ENCODE results near the gene GRIK4.

Gene GRIK4

DNA sequence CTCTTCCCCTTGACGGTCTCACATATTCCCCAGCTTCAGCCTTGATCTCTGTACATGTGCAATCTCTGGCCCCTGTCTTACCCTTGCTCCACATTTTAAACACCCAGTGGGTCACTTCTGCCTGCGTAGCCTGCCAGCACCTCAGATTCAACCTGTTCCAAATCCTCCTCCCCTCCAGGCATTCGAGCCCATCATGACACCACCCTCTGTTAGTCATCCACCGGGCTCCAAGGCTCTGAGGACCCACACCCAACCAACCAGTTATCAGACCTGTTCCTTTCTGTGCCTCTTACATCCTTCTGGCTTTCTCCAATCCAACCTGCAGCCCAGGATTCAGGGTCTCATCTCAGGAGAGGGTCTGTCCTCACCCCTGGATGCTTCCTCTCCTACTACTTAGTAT lies 392.6 kb downstream of the GRIK4 start:
- DNase-seq (ENCODE audit: low read depth, low spot score) = no peak
- in situ Hi-C loops (cut with HindIII; ENCODE audit: low sequenced_read_pairs) = no loop called here
- TF ChIP-seq, protein P1, sequence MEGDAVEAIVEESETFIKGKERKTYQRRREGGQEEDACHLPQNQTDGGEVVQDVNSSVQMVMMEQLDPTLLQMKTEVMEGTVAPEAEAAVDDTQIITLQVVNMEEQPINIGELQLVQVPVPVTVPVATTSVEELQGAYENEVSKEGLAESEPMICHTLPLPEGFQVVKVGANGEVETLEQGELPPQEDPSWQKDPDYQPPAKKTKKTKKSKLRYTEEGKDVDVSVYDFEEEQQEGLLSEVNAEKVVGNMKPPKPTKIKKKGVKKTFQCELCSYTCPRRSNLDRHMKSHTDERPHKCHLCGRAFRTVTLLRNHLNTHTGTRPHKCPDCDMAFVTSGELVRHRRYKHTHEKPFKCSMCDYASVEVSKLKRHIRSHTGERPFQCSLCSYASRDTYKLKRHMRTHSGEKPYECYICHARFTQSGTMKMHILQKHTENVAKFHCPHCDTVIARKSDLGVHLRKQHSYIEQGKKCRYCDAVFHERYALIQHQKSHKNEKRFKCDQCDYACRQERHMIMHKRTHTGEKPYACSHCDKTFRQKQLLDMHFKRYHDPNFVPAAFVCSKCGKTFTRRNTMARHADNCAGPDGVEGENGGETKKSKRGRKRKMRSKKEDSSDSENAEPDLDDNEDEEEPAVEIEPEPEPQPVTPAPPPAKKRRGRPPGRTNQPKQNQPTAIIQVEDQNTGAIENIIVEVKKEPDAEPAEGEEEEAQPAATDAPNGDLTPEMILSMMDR (IDR thresholded peaks at IDR 0.05; ENCODE audit: low read depth, low read length) = no peak
- H3K4me3 ChIP-seq (ENCODE audit: low read depth, low read length) = no peak overlapping the region

DNA sequence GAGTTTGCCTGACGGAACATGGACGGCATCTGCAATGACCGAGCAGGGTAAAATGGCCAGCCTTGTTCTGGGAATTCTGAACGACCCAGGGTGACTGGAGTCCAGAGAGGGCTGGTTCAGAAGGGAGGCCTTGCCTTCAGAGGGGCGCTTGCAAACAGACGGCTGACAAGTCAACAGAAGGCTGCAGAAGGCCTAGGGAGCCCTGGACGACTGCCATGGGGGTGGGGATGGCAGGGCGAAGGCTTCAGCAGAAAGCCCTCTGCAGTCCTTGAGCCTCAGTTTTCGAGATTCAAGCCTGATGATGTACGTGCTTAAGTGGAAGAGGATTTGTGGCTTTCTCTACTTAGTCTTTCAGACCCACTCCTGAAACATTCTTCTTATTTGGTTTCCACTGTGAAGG lies 395.2 kb downstream of the GRIK4 start:
- DNase-seq (ENCODE audit: low read depth, low spot score) = no peak
- in situ Hi-C loops (cut with HindIII; ENCODE audit: low sequenced_read_pairs) = no loop called here
- H3K4me3 ChIP-seq (ENCODE audit: low read depth, low read length) = no peak overlapping the region

DNA sequence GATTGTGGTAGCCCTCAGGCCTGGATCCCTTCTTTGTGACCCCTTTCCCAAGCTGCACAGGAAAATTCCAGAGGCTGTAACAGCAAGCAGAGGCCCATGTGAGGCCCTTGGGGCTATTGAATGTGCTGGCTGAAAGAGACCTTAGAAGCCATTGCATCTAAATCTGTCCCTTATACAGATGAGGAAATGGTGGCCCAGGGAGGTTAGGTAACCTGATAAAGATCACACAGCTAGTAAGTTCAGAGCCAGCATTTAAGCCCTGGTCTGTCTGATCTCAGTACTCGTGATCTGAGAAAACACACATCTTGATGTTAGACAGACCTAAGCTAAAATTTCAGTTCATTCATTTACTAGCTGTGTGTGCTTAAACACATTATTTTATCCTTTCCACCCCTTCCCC lies 396.4 kb downstream of the GRIK4 start:
- no peak overlapping the region for H3K4me3 ChIP-seq (ENCODE audit: low read depth, low read length)
- no peak for DNase-seq (ENCODE audit: low read depth, low spot score)
- TF ChIP-seq, protein P1 (IDR thresholded peaks at IDR 0.05; ENCODE audit: low read depth, low read length) = no peak
- in situ Hi-C loops (cut with HindIII; ENCODE audit: low sequenced_read_pairs) = no loop called here

More for the DNA sequence above, 395.2 kb downstream of the GRIK4 start:
- TF ChIP-seq, protein P1 (IDR thresholded peaks at IDR 0.05; ENCODE audit: low read depth, low read length) = no peak

DNA sequence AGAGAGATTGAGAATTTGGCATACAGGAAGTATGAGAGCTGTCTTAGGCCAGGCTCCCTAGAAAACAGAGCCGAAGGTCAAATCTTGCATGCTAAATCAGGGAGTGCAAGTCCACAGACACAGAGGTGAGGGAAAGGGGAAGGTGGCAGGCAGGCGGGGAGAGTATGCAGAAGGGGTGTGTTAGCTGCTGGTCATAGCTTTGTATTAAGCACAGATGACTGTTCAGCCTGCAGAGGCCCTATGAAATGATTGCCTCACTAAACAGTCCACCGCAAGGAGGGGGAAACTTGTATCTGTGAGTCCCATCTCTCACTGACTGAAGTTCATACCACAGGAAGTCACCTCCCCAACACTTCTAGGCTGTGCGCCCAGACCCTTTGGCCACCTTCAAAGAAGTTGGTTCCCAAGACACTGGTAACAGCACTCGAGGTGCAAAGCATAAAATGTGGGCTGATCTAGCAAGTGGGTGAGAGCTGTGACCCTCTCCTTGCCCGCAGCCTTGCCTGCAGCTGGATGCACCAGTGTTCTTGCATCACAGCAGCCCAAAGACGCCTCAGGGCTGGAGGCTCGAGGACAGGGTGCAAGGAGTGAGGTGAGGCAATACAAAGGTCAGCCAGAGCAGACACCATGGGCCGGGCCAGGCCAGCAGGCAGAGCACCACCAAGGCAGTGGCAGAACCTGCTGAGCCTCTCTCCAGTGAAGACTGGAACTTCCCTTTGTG lies 397.1 kb downstream of the GRIK4 start:
- TF ChIP-seq, protein P1 (IDR thresholded peaks at IDR 0.05; ENCODE audit: low read depth, low read length) = no peak
- in situ Hi-C loops (cut with HindIII; ENCODE audit: low sequenced_read_pairs) = no loop called here
- H3K4me3 ChIP-seq (ENCODE audit: low read depth, low read length) = no peak overlapping the region
- no peak for DNase-seq (ENCODE audit: low read depth, low spot score)

DNA sequence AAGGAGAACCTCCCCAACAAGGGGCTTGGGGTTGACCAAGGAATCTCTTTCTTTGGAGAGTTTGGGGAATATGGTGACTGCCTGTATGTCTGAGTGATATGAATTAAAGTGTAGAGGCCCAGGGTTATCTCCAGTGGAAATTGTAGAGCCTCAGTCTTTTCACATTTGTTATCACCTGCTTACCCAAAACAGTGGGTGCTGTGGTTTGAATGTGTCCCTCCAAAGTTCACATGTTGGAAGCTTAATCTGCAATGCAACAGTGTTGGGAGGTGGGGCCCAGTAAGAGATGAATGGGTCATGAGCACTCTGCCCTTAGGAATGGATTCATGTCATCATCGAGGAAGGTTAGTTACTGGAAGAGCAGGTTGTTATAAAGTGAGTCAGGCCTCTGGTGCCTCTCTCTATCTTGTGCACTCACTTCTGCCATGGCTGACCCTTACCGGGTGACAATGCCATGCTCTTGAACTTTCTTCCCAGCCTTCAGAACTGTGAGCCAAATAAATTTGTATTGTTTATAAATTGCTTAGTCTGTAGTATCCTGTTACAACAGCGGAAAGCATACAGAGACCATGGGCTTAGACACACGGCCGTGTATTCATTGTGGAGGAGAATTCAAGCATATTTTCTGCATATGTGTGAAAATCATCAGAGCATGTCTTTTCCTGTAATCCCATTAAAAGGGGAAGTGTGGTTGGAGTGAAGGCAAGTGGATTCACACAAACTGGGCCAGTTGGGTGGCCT lies 398.3 kb downstream of the GRIK4 start:
- in situ Hi-C loops (cut with HindIII; ENCODE audit: low sequenced_read_pairs) = no loop called here
- no peak for DNase-seq (ENCODE audit: low read depth, low spot score)
- TF ChIP-seq, protein P1 (IDR thresholded peaks at IDR 0.05; ENCODE audit: low read depth, low read length) = no peak
- no peak overlapping the region for H3K4me3 ChIP-seq (ENCODE audit: low read depth, low read length)

DNA sequence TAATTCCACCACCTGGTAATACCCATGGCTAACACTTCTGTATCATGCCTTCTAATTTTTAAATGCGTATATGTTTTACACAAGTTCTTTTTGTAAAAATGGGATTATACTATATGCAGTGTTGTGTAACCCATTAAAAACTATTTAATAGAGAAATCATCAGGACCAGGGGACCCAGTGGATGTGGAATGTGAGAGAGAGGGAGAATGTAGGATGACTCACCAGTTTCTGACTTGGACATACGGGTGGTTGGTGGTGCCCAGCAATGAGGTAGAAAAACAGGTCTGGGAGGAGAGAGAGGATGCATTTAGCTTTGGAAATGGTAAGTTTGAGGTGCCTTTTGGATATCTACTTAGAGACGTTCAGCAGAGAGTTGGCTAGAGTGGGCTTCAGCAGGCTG lies 400.4 kb downstream of the GRIK4 start:
- in situ Hi-C loops (cut with HindIII; ENCODE audit: low sequenced_read_pairs) = no loop called here
- TF ChIP-seq, protein P1 (IDR thresholded peaks at IDR 0.05; ENCODE audit: low read depth, low read length) = no peak
- DNase-seq (ENCODE audit: low read depth, low spot score) = no peak
- H3K4me3 ChIP-seq (ENCODE audit: low read depth, low read length) = no peak overlapping the region

Measured in astrocyte of the spinal cord (primary cell).